GM19238 (cell line): Measurements from ENCODE around the gene CRYL1.

Experiments
- DNase-seq: peaks from one replicate; pipeline ENCODE4 v3.0.0; 2011; ENCODE audit warnings: low spot score; ENCODE audit not compliant: insufficient read length

The CRYL1 gene

GRCh38 chr13:20528452-20528851 lies 2.8 kb upstream of the CRYL1 start:
- no peak for DNase-seq

DNA sequence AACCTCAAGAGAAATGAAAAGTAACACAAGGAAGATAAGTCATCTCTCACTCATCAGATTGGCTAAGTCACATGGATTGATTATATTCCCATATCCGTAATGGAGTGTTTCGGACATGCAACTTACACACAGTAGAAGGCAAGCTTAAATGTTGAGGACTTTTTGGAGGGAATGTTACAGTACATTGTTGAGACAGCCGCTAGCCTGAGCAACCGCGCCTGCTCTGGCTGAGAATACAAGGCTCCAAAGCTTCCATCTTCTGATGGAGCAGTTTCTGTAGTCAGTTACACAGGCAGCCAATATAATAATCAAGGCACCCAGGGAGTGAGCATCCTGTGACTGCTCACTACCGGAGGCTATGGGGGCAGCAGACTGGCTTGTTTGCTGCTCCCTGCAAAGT lies 1.0 kb upstream of the CRYL1 start:
- no peak for DNase-seq

DNA sequence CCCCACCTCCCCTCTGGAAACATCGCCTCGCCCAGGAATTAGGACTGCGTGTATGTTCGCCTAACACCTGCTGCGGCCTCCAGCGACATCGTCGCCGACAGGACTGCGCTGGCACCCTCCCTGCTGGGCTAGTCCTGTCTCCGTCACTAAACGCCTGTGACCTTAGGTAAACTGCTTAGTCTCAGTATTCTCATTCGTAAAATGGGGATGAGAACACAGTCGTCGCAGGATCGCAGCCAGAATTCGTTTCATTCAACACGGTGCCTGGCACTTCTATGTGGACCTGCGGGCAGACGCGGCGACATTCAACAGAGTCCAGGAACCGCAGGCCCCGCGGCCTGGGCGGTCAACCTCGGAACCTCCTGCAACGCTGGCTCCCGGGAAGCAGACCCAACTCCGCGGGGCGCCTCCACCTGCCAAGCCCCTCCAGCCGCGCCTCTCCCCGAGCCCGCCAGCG lies 485 bp downstream of the CRYL1 start:
- no peak for DNase-seq

- no peak for DNase-seq
Measured at GRCh38 chr13:20521364-20522115, 4.1 kb downstream of the CRYL1 start.

DNA sequence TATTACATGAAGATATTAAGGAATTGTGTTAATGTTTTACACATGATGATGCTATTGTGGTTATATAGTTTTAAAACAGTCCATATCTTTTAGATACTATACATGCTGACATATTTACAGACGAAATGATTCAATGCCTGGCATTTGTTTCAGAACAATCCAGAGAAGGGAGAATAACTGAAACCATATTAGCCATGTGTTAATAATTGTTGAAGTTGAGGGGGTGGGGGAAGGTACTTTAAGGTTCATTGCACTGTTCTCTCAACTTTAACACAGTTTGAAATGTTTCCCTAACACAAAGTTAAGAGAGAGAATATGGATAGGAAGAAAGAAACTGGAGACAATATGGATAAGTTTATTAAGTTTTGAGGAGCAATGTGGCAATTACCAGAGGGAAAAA lies 5.8 kb downstream of the CRYL1 start:
- DNase-seq, result no peak

GRCh38 chr13:20518660-20519100 lies 7.0 kb downstream of the CRYL1 start:
- no peak for DNase-seq

GRCh38 chr13:20514866-20515265 lies 10.8 kb downstream of the CRYL1 start:
- no peak for DNase-seq

DNA sequence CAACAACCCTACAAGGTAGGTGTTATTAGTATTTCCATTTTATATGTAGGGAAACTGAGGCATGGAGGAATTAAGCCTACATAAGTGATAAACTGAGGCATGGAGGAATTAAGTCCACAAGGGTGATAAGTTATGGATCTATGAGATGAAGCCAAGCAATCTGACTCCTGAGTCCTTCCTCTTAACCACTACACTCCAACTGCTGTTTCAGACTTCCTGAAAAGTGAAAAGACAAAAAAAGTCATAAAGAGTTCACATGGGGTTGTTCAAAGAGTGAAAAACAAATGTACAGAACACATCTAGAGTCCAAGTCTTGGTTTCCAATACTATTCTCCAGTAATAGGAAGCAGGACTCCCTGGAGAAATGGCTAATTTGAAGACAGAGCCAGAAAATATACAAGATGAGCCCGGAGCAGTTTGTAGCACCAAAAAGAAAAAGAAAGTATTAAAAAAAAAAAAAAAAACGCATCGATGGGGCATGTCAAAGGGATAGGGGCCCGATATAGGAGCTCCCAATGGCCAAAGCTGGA lies 12.1 kb downstream of the CRYL1 start:
- DNase-seq, result no peak

DNA sequence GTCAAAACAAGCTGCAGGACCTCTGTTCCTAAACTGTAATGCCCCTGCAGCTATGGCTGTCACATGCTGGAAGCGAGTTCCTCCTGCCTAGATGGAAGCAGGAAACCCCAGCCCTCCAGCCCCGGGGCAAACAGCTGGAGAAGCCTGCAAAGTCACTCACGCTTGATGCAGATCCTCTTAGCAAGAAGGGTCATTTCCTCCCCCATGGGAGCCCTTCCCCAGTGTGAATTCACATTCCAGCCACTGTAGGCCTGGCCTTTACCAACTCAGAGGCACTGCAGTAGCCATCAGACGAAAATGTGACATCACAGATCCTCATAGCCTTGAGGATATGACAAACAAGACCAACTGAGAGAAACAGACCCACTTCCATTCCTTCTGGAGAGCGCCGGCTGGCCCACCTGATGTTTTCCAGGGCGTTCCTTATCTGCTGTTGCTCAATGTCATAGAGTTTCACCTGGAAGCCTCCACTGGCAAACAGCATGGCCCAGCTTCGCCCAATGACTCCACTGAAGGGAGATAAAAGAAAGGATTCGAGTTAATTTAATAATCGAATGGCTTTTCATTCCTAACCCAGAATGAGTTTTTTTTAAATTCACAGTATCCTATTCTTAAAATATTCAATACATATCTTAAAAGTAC lies 13.5 kb downstream of the CRYL1 start:
- no peak for DNase-seq

DNA sequence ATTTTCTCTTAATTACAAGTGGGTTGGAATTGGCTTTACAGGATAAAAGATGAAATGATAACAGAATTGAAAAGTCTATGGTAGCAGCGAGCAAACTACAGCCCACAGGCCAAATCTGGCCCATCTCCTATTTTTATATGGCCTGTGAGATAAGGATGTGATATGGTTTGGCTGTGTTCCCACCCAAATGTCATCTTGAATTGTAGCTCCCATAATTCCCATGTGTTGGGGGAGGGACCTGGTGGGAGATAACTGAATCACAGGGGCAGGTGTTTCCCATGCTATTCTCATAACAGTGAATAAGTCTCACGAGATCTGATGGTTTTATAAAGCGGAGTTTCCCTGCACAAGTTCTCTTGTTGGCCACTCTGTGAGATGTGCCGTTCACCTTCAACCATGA lies 19.0 kb downstream of the CRYL1 start:
- DNase-seq, result no peak

GRCh38 chr13:20505405-20506366 lies 20.0 kb downstream of the CRYL1 start:
- DNase-seq, result no peak

- DNase-seq, result no peak
Measured at GRCh38 chr13:20503088-20504083, 22.3 kb downstream of the CRYL1 start.

GRCh38 chr13:20501592-20501991 lies 24.1 kb downstream of the CRYL1 start:
- no peak for DNase-seq

DNA sequence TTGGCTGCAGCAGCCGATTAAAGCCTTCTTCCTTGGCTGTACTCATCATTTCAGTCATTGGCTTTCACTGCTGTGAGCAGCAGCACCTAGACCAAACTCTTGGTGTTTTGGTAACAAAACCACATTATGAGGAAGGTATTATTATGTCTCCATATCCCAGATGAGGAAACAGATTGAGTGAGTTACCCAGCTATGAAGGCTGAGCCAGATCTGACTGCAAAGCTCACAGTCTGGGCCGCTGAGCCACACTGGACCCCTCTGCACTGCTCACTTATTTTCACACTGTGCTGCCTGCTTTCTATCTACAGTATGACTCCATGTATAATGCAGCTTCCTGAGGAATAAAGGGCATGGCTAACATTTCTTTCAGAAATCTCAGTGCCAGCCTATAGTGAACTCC lies 24.5 kb downstream of the CRYL1 start:
- no peak for DNase-seq

GRCh38 chr13:20499986-20500385 lies 25.7 kb downstream of the CRYL1 start:
- DNase-seq, result no peak

DNA sequence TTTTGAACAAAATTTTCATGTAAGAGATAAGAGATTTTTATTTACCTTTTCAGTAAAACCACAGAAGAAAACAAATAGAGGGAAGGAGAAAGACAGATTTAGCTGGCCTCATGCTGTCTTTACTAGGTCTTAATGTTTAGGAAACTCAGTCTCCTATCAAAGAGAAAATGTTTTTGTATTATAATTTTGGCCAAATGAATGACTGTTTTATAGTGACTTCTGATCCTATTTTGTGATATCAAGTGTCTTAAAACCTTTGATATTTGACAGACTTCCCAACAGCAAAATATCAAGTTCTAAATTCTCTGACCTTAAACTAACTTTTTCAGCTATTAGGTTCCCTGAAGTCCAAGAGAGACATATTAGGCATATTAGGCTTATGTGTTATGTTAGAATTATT lies 27.0 kb downstream of the CRYL1 start:
- DNase-seq, result no peak

- no peak for DNase-seq
Measured at GRCh38 chr13:20498129-20498528, 27.5 kb downstream of the CRYL1 start.

- DNase-seq, result no peak
Measured at GRCh38 chr13:20497006-20497775, 28.5 kb downstream of the CRYL1 start.
